Tibial artery (tissue), 4 donors: ENCODE measurements around the gene CMTM4.
A peak's percentile ranks its signal among the peaks of the same experiment; 100 is the strongest.

Experiments
- DNase-seq, 2 donors: peaks; one replicate each; pipeline ENCODE4 v3.0.0-alpha.2; 2019
- H3K27ac ChIP-seq, 2 donors: fragments of 200-600 bp; sonication (generic) in 1 of 2; 1 replicate in 1 of 2; 2 replicates in 1 of 2; pipeline ENCODE4 v1.5.1; 2018 to 2019; ENCODE audit warnings: mild to moderate bottlenecking in 1 of 2
- H3K27me3 ChIP-seq, 2 donors: fragments of 200-600 bp; sonication (generic) in 1 of 2; one replicate each; pipeline versions ENCODE4 v1.5.1 to v1.6.0; 2016 to 2019
- H3K36me3 ChIP-seq, 3 donors: fragments of 200-600 bp; sonication (generic) in 2 of 3; one replicate each; pipeline ENCODE4 v1.5.1; 2016 to 2019; ENCODE audit warnings: mild to moderate bottlenecking in 2 of 3
- H3K4me1 ChIP-seq, 4 donors: fragments of 200-600 bp; sonication (generic) in 2 of 4; 1 replicate in 3 of 4; 2 replicates in 1 of 4; pipeline ENCODE4 v1.5.1; 2016 to 2019
- H3K4me3 ChIP-seq, 2 donors: fragments of 200-600 bp; sonication (generic) in 1 of 2; 1 replicate in 1 of 2; 2 replicates in 1 of 2; pipeline ENCODE4 v1.5.1; 2018 to 2019; ENCODE audit warnings: mild to moderate bottlenecking in 2 of 2
- H3K9me3 ChIP-seq, 3 donors: fragments of 200-600 bp; sonication (generic) in 1 of 3; one replicate each; pipeline ENCODE4 v1.5.1; 2016 to 2019
- intact Hi-C: fragments of 100-400 bp; cut with DNase I; formaldehyde crosslinking; loops from one replicate; pipeline ENCODE4 v1.15.0; 2023; ENCODE audit warnings: low total_unique reads
- TF ChIP-seq, protein P1 (sequence below), 2 experiments: fragments of 200-600 bp in 1 of 2; fragments of 450-650 bp in 1 of 2; IDR thresholded peaks; one replicate each; pipeline ENCODE4 v1.5.1; 2017 to 2019; ENCODE audit warnings: antibody characterized with exemption in 2 of 2, mild to moderate bottlenecking in 1 of 2, moderate library complexity in 1 of 2

The CMTM4 gene

DNA sequence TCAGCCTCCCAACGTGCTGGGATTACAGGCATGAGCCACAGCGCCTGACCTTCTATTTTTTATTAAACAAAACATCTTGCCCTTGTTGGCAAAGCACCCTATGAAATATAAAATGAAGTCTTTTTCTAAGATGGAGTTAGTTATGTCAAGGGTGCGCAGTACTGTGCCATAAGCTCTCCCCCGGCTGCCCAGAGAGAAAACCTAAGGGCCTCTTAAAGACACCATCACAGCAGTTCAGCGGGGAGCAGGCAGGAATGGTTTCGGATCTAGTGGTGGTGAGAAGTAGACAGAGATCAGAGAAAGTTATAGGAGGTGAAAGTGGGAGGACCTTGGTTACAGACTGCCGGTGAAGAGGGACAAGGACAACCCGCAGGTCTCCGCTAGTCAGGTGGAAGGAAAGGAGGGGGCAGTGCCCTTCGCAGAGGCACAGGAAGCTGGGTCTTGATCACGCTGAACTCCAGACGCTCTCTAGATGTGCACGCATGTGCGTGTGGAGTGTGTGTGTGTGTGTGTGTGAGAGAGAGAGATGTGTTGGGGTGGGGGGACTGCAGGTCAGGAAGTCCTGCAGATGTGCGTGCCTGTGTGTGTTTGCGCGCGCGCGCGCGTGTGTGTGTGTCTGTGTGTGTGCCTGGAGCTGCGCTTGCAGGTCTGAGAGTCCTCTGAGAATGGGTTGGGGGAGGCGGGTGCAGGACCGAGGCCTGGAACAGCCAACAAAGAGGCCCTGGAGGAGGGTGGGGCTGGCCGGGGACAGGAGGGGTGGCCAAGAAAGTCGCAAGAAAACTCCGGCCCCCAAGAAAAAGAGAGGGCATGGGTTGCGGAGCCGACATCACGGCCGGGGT lies 92.8 kb downstream of the CMTM4 start:
- peaks cover 0 to 35% (median 22%) of the 10 kb centered on the region in 4 donors for H3K4me1 ChIP-seq
- H3K4me3 ChIP-seq, result peak overlapping the region; percentile 56 to 65
- intact Hi-C loops, result loop anchor here (5.0 to 10.0 kb wide), 2 partner anchors 129 to 196 kb away; no protein-coding TSS in a partner anchor
- TF ChIP-seq, protein P1, sequence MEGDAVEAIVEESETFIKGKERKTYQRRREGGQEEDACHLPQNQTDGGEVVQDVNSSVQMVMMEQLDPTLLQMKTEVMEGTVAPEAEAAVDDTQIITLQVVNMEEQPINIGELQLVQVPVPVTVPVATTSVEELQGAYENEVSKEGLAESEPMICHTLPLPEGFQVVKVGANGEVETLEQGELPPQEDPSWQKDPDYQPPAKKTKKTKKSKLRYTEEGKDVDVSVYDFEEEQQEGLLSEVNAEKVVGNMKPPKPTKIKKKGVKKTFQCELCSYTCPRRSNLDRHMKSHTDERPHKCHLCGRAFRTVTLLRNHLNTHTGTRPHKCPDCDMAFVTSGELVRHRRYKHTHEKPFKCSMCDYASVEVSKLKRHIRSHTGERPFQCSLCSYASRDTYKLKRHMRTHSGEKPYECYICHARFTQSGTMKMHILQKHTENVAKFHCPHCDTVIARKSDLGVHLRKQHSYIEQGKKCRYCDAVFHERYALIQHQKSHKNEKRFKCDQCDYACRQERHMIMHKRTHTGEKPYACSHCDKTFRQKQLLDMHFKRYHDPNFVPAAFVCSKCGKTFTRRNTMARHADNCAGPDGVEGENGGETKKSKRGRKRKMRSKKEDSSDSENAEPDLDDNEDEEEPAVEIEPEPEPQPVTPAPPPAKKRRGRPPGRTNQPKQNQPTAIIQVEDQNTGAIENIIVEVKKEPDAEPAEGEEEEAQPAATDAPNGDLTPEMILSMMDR (IDR thresholded peaks at IDR 0.05), result no peak
- no peaks in the 10 kb centered on the region for H3K36me3 ChIP-seq
- DNase-seq, result peak in 1 of 2 donors; percentile 62
- peak overlapping the region; percentile 68 to 78 for H3K27ac ChIP-seq
- no peaks in the 10 kb centered on the region for H3K9me3 ChIP-seq
- peaks cover 0 to 18% of the 10 kb centered on the region in 2 donors for H3K27me3 ChIP-seq

DNA sequence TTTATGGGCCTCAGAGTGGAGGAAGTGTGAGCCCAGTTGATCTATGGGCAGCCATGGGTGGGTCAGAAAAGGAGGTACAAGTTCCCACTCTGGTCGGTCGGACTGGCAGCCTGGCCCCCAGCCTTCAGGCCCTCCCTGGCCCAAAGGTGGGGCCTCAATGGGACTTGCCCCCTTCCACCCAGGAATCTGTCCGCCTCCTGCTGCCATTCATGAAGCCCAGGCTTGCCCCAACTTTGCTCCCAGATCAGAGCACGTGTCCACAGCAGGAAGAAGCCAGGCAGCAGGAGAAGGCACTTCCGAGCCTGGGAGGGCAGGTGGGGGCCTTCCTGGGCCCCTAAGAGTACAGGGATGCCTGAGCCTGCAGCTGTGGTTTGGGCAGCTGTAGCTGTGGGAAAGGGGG lies 95.1 kb downstream of the CMTM4 start:
- intact Hi-C loops, result loop anchor here (5.0 to 10.0 kb wide), 2 partner anchors 127 to 194 kb away; no protein-coding TSS in a partner anchor
- Histone ChIP-seq H3K4me3 (no peak overlapping the region), H3K27ac (no peak overlapping the region), H3K4me1 (peaks cover 0 to 28% (median 18%) of the 10 kb centered on the region in 4 donors), H3K36me3 (no peaks in the 10 kb centered on the region), H3K9me3 (no peaks in the 10 kb centered on the region), H3K27me3 (peaks cover 0 to 18% of the 10 kb centered on the region in 2 donors)
- DNase-seq, result no peak
- TF ChIP-seq, protein P1 (IDR thresholded peaks at IDR 0.05), result no peak

GRCh38 chr16:66600477-66600876 lies 96.1 kb downstream of the CMTM4 start:
- no peak for DNase-seq
- intact Hi-C loops, result loop anchor here (5.0 to 10.0 kb wide), 2 partner anchors 126 to 193 kb away; no protein-coding TSS in a partner anchor
- TF ChIP-seq, protein P1 (IDR thresholded peaks at IDR 0.05), result no peak

GRCh38 chr16:66599726-66600125 lies 96.8 kb downstream of the CMTM4 start:
- no peak overlapping the region for H3K4me3 ChIP-seq
- no peaks in the 10 kb centered on the region for H3K9me3 ChIP-seq
- peaks cover 0 to 10% of the 10 kb centered on the region in 2 donors for H3K27me3 ChIP-seq
- H3K27ac ChIP-seq, result no peak overlapping the region
- TF ChIP-seq, protein P1 (IDR thresholded peaks at IDR 0.05), result no peak
- no peak for DNase-seq
- peaks cover 0 to 12% (median 7%) of the 10 kb centered on the region in 4 donors for H3K4me1 ChIP-seq
- H3K36me3 ChIP-seq, result no peaks in the 10 kb centered on the region
- intact Hi-C loops, result loop anchor here (5.0 to 10.0 kb wide), 2 partner anchors 125 to 192 kb away; no protein-coding TSS in a partner anchor

More at GRCh38 chr16:66600477-66600876, 96.1 kb downstream of the CMTM4 start:
- H3K9me3 ChIP-seq, result no peaks in the 10 kb centered on the region
- H3K4me3 ChIP-seq, result no peak overlapping the region
- H3K36me3 ChIP-seq, result no peaks in the 10 kb centered on the region
- H3K27me3 ChIP-seq, result peaks cover 0 to 17% of the 10 kb centered on the region in 2 donors
- H3K27ac ChIP-seq, result no peak overlapping the region
- peaks cover 0 to 20% (median 14%) of the 10 kb centered on the region in 4 donors for H3K4me1 ChIP-seq

GRCh38 chr16:66598111-66598510 lies 98.4 kb downstream of the CMTM4 start:
- DNase-seq, result no peak
- Histone ChIP-seq H3K9me3 (no peaks in the 10 kb centered on the region), H3K27ac (no peak overlapping the region), H3K27me3 (peaks cover 0 to 2% of the 10 kb centered on the region in 2 donors), H3K36me3 (no peaks in the 10 kb centered on the region), H3K4me1 (no peaks in the 10 kb centered on the region), H3K4me3 (no peak overlapping the region)
- intact Hi-C loops, result no loop called here
- TF ChIP-seq, protein P1 (IDR thresholded peaks at IDR 0.05), result no peak
